ENCODE measurements around the gene NOTO.
"Not testable (repeated sequence)": the region's sequence is repeated elsewhere in the genome, so short reads cannot be mapped to it uniquely, and the experiment has no call there.

The NOTO gene, protein sequence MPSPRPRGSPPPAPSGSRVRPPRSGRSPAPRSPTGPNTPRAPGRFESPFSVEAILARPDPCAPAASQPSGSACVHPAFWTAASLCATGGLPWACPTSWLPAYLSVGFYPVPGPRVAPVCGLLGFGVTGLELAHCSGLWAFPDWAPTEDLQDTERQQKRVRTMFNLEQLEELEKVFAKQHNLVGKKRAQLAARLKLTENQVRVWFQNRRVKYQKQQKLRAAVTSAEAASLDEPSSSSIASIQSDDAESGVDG

GRCh38 chr2:73202156-73203054, at the start of gene NOTO:
Gene NOTO (plus strand): TSS chr2:73202574. CDS start chr2:73202667, 93 bp downstream.
- peak in 1 of 2 experiments; percentile 30 for DNase-seq

DNA sequence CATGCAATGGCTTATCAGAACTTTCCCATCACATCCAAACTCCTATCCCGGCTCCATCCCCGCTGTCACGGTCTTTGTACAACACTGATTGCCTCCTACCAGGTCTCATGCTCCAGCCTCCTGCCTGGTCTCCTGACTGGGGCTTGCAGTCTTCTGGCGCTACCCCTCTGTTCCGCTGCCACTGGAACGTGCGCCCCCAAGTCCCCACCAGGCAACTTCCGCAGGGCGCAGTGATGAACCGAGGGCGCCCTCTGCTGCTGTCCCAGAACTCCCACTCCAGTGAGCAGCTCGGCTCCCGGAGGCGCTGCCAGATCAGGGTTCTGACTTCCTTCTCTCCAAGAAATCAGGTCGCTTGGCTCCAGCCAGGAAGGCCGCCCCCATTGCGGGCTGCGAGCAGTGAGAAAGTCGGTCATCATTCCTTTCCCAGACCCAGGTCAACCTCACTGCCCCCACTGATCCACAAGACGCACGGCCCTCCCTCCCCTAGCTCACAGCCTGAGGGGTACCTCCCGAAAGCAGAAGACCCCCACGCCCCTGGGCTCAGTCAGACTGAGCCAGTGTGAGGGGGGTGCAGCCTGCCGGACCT, 45.7 kb upstream of the NOTO start:
- peak; percentile 53 to 67 for DNase-seq

- no peak for DNase-seq
Measured at GRCh38 chr2:73162856-73163391, 39.5 kb upstream of the NOTO start.

DNA sequence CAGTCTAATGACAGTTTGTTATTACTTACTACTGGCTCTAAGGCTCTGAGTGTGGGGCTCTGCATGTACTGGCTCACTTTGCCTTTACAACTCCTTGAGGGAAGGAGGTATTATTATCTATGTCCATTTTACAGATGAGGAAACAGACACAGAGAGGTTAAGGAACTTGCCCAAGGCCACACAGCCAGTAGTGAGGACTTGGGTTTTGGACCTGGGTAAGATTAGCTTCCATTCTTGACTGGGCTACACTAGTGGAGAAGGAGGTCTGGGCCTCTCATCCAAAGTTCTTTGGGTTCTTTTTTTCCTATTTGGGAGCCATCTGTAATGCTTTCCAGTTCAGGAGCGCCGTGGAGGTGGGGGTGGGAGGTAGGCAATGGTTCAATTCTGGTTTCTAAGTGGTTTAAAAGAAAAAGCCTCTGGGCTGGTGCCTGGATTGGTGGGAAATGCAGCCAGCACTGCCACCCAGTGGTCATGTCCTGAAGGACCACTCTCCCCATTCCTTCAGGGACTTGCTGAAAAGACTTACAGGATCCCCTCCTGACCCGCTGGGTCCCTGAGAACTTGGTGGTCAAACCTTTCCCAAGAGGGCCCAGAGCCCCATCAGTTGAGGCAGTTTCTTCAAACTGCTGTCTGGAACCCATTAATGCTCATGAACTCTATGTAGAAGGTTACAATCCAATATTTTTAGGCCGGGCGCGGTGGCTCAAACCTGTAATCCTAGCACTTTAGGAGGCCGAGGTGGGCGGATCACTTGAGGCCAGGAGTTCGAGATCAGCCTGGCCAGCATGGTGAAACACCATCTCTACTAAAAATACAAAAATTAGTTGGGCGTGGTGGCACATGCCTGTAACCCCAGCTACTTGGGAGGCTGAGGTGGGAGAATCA, 38.6 kb upstream of the NOTO start:
- peak; percentile 77 to 83 for DNase-seq

- DNase-seq, result not testable (repeated sequence)
Measured at GRCh38 chr2:73165978-73166377, 36.4 kb upstream of the NOTO start.

GRCh38 chr2:73166813-73167212, 35.6 kb upstream of the NOTO start:
- not testable (repeated sequence) for DNase-seq

DNA sequence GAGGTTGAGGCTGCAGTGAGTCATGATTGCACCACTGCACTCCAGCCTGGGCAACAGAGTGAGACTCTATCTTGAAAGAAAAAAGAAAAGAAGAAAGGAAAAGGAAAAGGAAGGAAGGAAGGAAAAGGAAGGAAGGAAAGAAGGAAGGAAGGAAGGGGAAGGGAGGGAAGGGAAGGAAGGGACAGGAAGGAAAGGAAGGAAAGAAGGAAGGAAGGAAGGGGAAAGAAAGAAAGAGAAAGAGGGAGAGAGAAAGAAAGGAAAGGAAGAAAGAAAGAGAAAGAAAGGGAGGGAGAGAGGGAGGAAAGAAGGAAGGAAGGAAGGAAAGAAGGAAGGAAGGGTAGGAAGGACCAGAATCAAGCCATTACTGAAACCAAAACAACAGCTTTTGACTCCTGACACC, 34.0 kb upstream of the NOTO start:
- DNase-seq, result not testable (repeated sequence)

GRCh38 chr2:73170341-73170740, 32.0 kb upstream of the NOTO start:
- DNase-seq, result not testable (repeated sequence)

- DNase-seq, result peak; percentile 72 to 74
Measured at GRCh38 chr2:73172963-73173362, 29.4 kb upstream of the NOTO start.

- DNase-seq, result peak; percentile 17 to 22
Measured at GRCh38 chr2:73173781-73174180, 28.6 kb upstream of the NOTO start.

DNA sequence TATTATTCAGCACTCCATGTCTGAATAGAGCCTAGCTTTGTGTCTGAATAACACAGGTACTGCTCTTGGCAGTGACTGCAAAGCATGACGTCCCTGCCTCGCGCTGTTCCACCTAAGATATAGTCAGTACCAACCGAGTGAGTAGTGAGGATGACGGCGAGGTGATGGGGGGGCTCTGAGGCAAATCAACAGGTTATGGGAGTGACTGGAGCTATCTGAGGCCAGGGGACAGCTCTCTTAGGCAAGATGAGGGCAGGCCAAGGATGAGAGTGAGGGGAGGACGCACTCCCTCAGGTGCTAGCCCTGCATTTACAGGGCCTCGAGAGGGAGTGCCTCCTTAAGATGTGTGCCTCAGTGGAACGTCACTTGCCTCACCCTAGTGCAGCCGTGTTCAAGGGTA, 28.1 kb upstream of the NOTO start:
- peak in 1 of 2 experiments; percentile 19 for DNase-seq

GRCh38 chr2:73174941-73175662, 27.3 kb upstream of the NOTO start:
- peak in 1 of 2 experiments; percentile 24 for DNase-seq

DNA sequence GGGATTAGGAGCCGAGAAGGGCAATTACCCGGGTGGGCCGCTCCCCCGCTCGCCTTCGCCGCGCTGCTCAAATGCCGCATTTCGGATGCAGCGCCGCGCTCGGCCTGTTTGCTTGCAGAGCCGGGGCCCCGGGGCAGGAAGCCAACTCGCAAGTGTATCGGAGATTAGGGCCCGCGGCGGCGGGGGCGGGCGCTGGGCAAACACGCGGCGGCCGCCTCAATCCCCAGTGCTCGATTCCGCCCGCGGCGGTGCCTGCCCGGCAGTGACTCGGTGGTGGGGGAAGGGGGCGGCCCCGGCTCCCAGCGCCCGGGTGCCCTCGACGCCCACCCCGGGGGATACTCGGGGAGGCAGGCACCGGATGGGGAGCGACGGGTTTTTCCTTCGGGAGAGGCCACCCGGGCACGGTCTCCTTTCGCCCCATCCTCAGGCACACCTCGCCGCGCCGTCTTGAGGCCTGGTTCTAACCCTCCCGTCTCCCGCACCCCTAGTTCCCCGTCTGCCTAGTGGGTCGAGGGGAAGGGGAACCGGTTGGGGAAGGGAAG, 26.6 kb upstream of the NOTO start:
- DNase-seq, result peak; percentile 82 to 86

DNA sequence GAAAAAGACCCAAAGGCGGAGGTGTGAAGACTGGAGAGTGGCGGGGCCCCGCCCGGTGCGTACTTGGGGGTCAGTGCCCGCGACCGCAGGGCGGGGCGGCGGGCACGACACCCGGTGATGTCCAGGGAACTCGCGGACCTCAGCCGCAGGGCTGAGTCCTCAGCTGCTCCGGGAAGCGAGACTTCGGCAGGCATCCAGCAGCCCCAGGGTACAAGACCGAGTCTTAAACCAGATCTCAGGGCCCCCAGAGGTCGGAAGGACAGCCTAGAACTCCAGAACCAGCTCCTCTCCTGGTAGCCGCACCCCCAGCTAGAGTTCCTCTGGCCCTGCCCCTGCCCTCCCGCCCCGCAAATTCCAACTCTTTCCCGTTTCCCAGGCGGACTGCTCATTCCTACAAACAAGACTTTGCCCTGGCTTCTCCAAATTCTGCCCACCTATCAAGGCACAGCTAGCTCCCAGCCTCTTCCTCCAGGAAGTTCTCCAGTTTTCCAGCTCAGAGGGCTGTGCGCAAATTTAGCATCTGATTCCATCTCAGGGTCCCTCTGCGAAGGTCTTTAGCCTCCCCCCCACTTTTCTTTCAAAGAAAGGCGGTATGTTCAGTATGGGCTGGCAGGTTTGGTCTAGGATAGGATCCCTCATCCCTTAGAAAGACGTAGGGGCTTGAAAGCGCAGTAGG, 26.0 kb upstream of the NOTO start:
- DNase-seq, result no peak

- DNase-seq, result peak; percentile 93 to 94
Measured at GRCh38 chr2:73176881-73177644, 25.3 kb upstream of the NOTO start.

- no peak for DNase-seq
Measured at GRCh38 chr2:73177645-73178255, 24.6 kb upstream of the NOTO start.

DNA sequence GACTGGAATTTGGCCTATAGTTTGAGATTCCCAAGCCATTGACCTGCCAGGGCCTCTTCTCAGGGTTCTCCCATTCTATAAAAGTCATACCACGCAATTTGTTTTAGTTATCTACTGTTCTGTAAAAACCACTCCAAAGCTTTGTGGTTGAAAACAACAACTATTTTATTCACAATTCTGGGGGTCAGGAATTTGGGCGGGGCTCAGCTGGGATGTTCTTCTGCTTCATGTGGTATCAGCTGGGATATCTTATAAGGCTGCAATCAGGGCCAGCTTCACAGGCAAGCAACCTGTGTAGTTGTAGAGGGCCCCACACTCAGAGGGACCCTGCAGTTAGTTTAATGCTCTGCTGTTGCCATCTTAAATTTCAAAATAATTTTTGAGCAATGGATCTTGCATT, 16.4 kb upstream of the NOTO start:
- DNase-seq, result no peak

GRCh38 chr2:73187549-73187948, 14.8 kb upstream of the NOTO start:
- no peak for DNase-seq

DNA sequence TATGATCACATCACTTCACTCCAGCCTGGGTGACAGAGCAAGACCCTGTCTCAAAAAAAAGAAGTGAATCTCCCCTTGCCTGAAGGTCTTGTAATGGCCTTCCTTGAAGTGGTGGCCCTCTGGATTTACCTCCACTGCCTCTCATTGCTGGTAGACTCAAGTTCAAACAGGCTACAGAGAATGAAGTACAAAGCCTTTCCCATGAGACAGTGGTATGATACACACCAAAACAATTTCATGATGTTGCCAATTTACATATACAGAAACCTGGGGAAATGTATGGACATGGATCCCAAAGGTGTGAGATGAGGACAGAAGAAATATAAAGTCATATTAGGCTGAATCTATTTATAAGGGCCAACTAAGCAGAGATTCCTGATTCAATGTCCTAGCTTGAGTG, 4.8 kb upstream of the NOTO start:
- DNase-seq, result no peak
